SU-DHL-6 (cell line): ENCODE results near the gene SPN.
"Not testable (repeated sequence)": the region's sequence is repeated elsewhere in the genome, so short reads cannot be mapped to it uniquely, and the experiment has no call there.

Experiments used
- EZH2phosphoT487 ChIP-seq: fragments of 200-600 bp; sonication (generic), shearing (Covaris generic); conservative IDR thresholded peaks from 2 replicates; pipeline ENCODE4 v1.6.1; 2018; ENCODE audit warnings: mild to moderate bottlenecking, antibody characterized with exemption, low read length, moderate library complexity, mixed read lengths
- TF ChIP-seq, protein P1 (sequence below): fragments of 200-600 bp; sonication (generic); IDR thresholded peaks from one replicate; pipeline ENCODE4 v1.5.1; 2017; ENCODE audit warnings: antibody characterized with exemption, mild to moderate bottlenecking, low read length, moderate library complexity; ENCODE audit not compliant: insufficient read depth, poor library complexity, severe bottlenecking

DNA sequence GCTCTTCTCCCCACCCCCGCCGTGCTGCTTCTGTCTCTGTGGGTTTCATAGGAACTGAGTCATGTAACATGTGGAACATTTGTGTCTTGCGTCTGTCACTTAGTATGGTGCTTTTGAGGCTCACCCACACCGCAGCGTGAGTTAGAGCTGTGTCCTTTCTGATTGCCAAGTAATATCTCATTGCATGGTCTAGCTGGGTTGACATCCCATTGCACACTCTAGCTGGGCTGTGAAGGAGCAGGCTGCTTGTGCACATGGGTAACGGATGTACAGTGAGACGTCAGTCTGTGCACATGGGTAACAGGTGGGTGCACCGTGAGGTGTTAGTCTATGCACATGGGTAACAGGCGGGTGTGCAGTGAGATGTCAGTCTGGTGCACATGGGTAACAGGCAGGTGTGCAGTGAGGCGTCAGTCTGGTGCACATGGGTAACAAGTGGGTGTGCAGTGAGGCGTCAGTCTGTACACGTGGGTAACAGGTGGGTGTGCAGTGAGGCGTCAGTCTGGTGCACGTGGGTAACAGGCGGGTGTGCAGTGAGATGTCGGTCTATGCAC is 36.2 kb upstream of the SPN start:
- TF ChIP-seq, protein P1, sequence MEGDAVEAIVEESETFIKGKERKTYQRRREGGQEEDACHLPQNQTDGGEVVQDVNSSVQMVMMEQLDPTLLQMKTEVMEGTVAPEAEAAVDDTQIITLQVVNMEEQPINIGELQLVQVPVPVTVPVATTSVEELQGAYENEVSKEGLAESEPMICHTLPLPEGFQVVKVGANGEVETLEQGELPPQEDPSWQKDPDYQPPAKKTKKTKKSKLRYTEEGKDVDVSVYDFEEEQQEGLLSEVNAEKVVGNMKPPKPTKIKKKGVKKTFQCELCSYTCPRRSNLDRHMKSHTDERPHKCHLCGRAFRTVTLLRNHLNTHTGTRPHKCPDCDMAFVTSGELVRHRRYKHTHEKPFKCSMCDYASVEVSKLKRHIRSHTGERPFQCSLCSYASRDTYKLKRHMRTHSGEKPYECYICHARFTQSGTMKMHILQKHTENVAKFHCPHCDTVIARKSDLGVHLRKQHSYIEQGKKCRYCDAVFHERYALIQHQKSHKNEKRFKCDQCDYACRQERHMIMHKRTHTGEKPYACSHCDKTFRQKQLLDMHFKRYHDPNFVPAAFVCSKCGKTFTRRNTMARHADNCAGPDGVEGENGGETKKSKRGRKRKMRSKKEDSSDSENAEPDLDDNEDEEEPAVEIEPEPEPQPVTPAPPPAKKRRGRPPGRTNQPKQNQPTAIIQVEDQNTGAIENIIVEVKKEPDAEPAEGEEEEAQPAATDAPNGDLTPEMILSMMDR, result not testable (repeated sequence)
- TF ChIP-seq EZH2phosphoT487, result not testable (repeated sequence)
